NCI-H2227 treated with DMSO at 0.1 percent for 48 hours (cell line): ENCODE measurements around the gene RAPGEF5.
"Not testable (repeated sequence)": the region's sequence is repeated elsewhere in the genome, so short reads cannot be mapped to it uniquely, and the experiment has no call there.

ENCODE experiments used
- DNase-seq: peaks from one replicate; lab custom pipeline; 2025; lab: John Stamatoyannopoulos, UW

Gene RAPGEF5

DNA sequence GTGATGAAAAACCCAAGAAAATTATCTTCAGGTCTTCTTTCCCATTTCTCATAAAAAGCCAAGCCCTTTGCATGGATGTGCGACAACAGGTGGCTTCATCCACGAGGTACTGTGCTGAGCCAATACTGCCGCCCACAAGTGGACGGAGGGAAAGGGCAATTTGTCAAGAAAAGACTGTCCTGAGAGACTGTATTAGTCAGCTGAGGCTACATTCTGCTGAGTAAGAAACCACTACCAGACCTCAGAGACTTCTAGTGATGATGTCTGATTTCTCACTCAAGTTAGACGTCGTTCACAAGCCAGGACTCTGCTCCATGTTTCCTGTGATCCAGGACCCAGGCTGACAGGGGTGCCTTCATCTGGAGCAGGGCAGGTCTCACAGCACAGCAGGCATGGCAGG is 239.7 kb downstream of the RAPGEF5 start:
- no peak for DNase-seq

DNA sequence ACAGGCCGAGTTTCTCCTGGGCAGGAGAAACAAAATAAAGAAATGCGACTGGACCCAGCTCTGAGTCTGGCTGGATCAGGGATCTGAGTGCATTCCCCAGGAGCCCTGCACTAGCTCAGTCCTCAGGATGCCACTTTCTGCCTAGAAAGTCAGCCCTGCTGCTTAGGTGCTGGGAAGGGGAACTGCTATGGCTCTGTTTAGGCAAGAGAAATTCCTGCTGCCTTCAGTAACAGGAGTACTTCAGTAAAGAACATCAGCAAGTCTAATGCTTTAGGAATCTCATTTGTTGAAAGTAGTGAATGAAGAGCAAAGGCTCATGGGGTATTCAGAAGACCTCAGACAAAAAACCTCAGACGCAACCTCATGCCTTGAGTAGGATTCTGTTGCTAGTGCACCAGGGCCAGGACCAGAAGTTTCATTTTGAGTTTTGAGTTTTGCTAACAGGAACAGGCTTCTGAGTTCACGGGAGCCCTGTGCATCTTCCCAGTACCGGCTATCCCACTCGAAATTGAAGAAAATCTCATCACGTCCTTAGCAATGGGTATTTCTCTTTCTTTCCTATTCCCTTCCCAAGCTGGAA is 240.4 kb downstream of the RAPGEF5 start:
- no peak for DNase-seq

DNA sequence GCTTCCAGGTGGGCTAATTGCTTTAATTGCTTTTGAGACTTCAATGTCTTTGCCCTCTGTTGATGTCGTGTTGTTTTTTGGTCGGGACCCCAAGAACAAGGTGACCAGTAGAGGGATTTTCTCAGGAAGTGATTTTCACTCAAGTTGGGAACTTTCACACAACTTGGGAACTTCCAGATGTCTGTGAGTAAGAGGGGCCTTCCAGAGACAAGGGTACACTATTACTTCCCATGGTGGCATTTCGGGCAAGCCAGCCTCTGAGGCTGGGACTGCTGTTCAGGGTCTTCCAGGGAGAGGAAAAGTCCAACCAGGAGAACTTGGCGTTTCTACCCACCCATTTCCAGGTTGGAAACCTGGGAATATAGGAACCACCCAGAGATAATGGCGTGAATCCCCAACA is 241.3 kb downstream of the RAPGEF5 start:
- no peak for DNase-seq

DNA sequence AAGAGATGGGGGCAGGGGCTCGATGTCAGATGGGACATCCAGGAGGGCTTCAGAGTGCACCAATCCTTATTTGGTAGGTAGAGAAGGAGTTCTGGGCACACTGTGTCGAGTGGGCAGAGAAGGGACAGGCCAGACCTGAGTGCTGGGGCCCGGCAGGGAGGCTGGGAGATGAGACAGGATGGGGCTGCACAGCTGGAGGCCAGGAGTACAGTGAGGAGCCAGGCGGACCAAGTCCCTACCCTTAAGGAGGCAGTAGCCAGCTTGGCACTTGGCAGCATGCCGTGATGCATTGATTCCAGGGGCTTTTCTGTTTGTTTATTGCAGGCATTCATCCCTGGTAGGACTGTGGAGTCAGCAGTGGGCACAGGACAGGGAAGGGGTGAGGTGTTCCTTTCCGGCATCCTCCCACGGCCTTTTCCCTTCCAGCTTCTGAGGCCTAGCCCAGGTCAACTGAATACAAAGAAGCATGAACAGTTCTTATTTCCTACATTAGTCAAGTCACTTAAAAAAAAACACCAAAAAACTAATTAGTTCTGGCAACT is 242.4 kb downstream of the RAPGEF5 start:
- DNase-seq, result no peak

DNA sequence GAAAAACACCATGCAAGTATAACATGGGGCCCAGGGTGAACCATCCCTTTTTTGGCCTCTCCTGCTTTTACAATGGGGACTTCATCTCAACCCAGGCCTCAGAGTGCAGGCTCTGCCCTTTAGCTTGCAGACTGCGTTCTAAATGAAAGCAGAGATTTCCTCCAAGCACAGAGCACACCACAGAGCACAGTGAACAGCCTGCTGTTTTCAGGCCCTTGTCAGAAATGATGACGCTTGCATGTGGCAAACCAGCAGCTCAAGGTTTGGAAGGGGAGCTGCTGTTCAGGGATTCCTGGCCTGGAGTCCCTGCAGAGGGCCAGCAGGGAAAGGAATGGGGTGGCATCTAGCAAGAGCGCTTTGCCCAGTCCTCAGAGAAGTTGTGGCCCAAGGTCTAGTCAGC is 243.9 kb downstream of the RAPGEF5 start:
- DNase-seq, result no peak

DNA sequence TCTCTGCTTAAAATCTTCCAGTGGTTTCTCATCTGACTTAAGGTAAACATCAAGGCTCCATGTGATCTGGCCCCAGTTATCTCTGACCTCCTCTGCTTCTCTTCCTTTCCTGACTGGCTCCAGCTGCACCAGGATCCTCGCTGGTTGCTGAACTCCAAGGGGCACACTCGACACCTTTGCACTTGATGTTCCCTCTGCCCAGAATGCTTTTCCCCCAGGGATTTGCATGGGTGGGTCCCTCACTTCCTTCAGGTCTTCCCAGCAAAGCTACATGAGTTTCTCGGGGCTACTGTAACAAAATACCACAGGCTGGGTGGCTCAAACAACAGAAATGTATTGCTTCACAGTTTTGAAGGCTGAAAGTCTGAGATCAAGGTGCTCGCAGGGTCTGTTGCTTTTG is 245.3 kb downstream of the RAPGEF5 start:
- no peak for DNase-seq

DNA sequence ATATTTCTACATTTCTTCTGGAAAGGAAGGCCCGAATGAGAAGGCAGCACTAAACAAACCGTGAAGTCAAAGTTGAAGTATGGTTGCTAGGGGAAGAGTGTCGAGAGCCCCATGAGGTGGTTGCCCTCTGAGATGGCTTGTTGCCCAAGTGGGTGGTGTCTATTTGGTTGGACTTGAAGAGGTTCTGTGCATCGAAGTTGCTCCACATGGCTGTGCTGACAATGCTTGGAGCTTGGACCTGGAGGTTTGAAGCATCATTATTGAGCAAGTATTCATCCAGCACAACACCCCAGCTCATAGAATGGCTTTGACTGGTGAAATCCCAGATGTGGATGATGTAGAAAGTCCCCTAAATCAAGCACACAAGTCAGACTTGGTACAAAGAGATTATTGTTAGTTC is 246.1 kb downstream of the RAPGEF5 start:
- DNase-seq, result no peak

DNA sequence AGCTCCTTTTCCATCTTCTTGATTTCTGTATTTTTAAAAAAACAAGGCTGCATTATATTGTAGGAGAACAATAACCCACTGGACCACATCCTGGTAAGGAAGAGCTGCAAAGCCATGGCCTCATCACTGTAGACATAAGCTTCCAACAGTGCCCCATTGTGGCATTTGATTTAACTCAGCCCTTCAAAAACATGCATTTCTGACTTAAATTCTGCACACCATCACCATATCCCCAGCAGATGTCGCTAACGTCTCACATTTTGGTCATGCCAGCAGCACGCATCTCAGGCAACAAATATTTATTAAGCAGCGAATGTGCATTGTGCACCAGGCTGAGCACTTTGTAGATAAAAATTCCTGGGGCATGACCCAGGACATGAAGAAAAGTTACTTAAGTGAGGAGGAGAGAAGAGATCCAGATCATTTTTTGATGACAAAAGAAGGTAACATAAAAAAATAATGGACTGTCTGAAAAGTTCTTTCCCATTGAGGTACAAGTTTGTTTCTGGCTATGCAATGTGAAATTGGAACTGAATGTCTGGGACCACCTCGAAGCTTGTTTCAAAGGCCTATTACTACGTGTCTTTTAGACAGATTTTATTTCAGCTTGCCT is 246.6 kb downstream of the RAPGEF5 start:
- peak; percentile 81 for DNase-seq

DNA sequence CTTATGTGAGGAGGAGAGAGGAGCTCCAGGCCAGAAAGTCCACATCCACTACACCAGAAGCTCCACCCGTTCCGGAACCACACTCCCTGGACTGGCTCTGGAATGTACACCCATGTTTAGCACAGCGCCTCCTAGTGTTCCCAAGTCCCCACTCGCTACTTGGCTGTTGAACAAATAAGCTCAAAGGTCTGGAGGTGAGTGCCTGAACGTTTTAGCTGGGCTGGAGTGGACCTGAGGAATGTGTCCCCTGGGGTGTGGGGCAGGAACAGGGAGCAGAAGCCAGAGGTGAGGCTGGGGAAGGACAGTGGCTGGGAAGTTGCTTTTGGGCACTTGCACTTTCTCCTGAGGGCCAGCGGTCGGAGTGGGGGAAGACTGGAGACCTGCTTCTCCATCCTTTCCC is 247.2 kb downstream of the RAPGEF5 start:
- no peak for DNase-seq

DNA sequence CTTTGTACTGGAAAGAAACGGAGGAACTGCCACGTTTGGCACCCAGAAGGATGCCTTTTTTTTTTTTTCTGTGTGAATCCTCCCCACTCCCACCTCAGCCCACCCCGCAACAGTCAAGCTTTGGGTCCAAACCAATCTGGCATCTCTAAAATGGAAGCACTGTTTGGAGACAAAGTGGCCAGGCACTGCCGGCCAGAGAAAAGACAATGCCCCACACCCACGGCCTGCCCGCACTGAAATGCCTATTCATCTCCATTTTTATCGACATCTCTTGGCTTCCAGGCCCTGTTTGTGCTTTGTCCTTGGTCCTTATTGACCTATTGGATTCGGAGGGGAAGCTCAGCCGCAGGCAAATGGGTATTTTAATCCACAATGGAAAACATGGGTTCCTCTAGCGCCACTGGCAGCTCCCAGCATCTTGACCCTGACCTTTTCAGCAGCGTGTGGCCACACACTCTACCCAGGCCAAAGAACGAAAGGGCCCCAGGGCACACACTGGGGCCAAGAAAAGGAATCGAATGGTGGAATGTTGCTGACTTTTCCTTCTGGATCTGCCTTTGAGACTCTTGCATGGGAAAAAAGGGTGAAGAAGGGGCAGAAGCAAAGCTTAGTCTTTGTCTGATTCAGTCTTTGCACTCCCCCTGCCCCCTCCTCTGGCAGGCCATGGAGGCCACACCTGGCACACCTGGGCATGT is 248.7 kb downstream of the RAPGEF5 start:
- DNase-seq, result no peak

DNA sequence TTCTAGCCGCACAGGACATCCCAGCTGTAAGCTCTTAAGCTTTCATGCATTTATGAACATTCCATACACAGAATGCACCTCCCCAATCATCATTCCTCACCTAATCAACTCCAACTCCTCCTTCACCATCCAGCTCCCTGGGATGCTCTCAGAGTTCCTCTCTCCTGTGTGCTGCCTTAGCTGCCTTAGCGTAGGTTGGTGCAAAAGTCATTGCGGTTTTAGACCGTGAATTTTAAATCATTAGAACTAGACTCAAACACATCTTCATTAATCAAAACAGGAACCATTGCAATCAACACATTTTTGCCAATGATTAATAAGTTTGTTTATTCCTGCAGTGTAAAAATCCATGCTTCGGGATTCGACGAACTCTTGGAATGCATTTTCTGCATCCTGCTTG is 251.4 kb downstream of the RAPGEF5 start:
- DNase-seq, result no peak

DNA sequence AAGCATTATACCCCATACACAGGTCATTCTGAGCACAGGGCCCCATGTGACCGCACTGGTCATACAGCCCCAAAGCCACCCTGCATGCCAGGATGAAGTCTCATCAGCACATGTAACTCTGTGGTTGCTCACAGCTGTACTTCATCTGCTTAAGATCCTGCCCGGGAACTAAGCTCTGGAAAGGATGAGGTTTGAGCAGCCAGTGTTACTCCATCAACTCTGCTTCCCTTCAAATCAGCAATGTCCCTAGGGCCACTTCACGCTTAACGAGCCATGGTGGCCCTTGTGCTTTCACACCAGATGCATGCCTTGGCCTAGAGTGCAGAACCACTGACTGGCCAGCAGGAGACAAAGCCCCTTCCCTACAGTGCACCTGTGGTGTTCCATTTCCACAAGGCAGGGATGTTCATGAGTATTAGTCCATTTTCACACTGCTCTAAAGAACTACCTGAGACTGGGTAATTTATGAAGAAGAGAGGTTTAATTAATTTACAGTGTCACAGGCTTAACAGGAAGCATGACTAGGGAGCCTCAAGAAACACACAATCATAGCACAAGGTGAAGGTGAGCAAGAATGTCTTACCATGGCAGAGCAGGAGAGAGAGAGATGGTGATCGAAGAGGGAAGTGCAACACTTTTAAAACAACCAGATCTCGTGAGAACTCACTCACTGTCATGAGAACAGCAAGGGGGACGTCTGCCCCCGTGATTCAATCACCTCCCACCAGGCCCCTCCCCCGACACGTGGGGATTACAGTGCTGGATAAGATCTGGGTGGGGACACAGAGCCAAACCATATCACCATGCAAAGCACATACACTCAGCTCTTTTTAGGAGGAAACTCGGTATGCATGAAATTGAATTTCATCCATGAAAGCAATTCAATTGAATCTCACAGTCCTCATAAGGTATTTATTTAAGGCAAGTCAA is 262.3 kb downstream of the RAPGEF5 start:
- DNase-seq, result no peak

DNA sequence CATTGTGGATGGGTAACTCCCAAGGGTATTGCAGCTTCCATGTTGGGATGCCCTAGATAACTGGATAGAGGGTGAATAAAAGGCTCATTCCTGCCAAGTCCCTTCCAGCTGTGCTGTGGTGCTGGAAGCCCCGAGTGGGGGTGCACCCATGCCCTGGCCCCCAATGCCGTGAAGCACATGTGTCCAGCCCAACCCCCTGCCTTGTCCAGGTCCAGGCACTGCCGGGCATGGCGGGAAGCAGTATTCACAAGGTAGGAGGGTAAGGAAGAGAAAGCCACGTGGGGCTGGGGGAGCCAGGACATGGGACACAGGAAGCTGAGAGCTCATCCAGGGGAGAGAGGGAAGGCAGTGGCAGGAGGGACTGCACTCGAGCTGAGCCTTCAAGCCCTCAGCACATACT is 263.0 kb downstream of the RAPGEF5 start:
- DNase-seq, result no peak

DNA sequence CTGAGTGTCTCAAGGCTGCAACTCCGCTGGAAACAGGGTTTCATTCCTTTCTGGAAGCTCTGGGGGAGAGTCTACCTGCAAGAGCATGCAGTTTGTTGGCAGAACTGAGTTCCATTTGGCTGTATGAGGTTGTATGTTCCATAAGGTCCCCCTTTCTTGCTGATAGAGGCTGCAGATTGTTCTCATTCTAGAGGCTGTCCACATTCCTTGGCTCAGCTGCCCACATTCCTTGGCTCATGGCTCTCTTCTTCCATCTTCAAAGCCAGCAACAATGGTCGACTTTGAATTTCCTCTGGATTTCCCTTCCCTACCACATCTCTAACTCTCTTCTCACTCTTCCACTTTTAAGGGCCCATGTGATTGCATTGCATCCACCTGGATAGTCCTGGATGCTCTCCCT is 264.0 kb downstream of the RAPGEF5 start:
- DNase-seq, result no peak

DNA sequence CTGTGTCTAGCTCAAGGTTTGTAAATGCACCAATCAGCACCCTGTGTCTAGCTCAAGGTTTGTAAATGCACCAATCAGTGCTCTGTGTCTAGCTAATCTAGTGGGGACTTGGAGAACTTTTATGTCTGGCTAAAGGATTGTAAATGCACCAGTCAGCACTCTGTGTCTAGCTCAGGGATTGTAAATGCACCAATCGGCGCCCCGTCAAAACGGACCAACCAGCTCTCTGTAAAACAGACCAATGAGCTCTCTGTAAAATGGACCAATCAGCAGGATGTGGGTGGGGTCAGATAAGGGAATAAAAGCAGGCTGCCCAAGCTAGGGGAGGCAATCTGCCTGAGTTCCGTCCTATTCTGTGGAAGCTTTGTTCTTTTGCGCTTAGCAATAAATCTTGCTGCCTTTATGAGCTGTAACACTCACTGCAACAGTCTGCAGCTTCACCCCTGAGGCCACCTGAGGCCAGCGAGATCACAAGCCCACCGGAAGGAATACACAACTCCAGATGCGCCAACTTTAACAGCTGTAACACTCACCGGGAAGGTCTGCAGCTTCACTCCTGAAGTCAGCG is 265.9 kb downstream of the RAPGEF5 start:
- DNase-seq, result not testable (repeated sequence)

DNA sequence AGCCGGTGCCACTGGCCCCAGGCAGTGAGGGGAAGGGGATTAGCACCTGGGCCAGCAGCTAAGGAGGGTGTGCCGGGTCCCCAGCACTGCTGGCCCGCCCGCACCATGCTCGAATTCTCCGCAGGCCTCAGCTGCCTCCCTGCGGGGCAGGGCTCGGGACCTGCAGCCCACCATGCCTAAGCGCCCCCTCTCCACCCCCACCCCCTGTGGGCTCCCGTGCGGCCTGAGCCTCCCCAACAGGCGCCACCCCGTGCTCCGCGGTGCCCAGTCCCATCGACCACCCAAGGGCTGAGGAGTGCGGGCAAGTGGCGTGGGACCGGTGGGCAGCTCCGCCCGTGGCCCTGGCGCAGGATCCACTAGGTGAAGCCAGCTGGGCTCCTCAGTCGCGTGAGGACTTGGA is 266.4 kb downstream of the RAPGEF5 start:
- DNase-seq, result no peak

DNA sequence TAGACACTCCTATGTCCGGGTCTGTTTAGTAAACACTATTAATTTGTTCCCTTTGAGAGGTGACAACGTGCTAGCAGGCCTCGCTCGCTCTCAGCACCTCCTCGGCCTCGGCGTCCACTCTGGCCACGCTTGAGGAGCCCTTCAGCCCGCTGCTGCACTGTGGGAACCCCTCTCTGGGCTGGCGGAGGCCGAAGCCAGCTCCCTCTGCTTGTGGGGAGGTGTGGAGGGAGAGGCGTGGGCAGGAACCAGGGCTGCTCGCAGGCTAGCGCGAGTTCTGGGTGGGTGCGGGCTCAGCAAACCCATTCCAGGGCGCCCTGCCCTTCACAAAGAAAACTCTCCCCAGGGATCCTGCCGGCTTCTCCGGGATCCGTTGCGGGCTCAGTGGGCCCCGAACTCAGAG is 266.8 kb downstream of the RAPGEF5 start:
- no peak for DNase-seq

DNA sequence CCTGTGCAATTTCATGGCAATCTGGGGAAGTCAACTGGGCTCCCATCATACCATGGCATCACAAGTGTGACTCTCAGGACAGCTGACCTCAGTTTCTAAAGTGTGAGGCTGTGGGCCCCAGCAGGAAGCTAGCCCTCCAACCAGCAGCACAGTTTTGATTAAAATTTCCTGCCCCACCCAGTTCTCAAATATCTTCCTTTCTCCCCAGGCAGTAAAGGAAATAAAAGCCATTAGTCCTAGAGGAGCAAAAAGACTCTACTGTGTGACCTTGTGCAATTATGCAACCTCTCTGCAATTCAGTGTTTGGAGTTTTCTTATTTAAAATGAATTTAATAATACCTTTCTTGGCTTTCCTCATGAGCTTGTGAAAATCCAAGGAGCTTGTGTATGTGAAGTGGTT is 268.1 kb downstream of the RAPGEF5 start:
- peak; percentile 75 for DNase-seq

DNA sequence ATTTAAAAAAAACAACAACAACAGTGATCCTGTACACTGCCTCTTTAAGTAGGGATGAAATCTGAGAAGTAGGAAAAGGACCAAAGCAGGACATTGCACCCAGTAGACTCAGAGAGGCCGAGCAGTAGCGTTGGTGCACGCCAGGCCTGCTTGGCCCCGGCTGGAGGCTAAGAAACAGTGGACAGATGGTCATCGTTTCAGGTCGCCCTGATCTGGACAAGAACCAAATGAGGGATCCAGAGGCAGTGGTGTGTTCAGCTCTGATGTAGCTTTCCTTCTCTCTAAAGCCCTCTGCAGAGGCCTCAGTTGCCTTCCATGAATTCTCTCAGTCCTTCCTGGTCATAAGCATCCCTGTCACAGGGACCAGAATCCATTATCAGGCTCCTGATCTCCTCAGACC is 269.1 kb downstream of the RAPGEF5 start:
- no peak for DNase-seq

DNA sequence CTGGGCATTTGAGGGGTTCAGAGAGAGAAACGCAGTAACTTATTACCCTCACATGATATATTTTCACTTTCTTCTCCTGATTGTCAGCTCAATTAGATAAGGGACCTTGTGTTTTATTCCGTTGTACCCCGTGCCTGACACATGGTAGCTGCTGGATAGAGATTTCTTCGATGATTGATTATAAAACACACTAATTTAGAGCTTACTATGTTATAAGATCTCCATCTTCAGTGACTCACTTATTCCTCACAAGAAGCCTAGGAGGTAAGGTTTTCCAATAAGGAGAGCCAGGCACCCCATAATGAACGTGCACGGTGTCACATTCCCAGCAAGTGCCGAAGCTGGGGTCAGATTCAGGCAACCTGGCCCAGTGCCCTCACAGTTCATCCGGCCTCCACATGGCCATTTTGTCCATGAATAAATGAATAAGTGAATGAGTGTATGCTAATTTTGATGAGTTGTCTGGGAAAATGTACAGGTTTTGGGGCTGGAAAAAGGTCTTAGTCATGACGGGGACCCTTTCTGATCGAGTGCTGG is 273.2 kb downstream of the RAPGEF5 start:
- DNase-seq, result no peak

DNA sequence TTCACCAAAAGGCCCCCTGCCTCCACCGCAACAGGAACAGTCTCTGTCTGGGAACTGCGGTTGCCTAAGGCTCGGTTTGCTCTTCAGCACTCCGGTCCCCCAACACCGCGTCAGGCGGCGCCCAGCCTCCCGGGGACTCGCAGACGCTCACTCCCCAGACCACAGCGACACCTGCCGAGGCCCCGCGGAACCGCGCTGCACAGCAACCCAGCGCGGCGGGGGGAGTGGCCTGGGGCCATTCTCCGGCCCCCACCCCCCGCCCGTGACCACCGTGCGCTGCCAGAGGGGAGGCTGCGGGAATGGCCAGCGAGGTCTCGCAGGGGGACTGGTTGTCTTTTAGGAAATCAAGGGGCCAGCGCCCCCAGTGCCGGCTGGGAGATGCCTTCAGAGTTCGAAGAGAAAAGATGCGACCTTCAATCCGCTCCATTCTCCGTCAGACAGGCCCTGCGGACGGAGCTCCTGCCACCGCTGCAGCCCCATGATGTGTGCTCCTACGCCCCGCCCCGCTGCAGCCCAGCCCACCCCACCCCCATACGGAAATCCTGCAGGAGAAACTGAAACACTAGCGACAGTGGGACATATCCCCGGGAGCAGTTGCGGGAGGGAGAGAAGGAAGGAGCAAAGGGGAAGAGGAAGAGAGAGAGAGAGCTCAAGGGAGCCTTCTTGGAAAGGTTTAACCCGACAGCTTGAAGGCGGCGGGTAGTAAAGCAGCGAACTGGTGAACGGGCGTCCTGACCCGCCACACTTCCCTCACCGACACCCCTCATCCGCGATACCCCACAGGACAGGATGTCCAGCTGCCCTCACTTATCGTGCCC is 273.9 kb downstream of the RAPGEF5 start:
- peak; percentile 92 for DNase-seq
